ENCODE measurements around the gene OGFOD2.

Gene OGFOD2

GRCh38 chr12:122974892-122975789 is at the start of gene OGFOD2:
OGFOD2 (plus strand) TSS chr12:122975244; CDS start chr12:122975252, 8 bp downstream.
- peak within 1 kb of the TSS; percentile 90 for H3K4me3 ChIP-seq (ENCODE audit: control insufficient read depth, low read depth, low read length)
- DNase-seq (ENCODE audit: low read depth) = peak; percentile 53
- no peak for TF ChIP-seq CTCF (IDR thresholded peaks at IDR 0.05; ENCODE audit: control insufficient read depth, insufficient read depth, low read depth, low read length, missing control alignments)

GRCh38 chr12:122927756-122928403 is 47.2 kb upstream of the OGFOD2 start:
- TF ChIP-seq CTCF (IDR thresholded peaks at IDR 0.05; ENCODE audit: control insufficient read depth, insufficient read depth, low read depth, low read length, missing control alignments) = no peak
- no peak overlapping the region for H3K4me3 ChIP-seq (ENCODE audit: control insufficient read depth, low read depth, low read length)
- no peak for DNase-seq (ENCODE audit: low read depth)

- no peak for TF ChIP-seq CTCF (IDR thresholded peaks at IDR 0.05; ENCODE audit: control insufficient read depth, insufficient read depth, low read depth, low read length, missing control alignments)
- no peak overlapping the region for H3K4me3 ChIP-seq (ENCODE audit: control insufficient read depth, low read depth, low read length)
- DNase-seq (ENCODE audit: low read depth) = no peak
Observed at GRCh38 chr12:122928404-122929147, 46.5 kb upstream of the OGFOD2 start.

GRCh38 chr12:122929148-122929538 is 45.9 kb upstream of the OGFOD2 start:
- no peak for TF ChIP-seq CTCF (IDR thresholded peaks at IDR 0.05; ENCODE audit: control insufficient read depth, insufficient read depth, low read depth, low read length, missing control alignments)
- no peak overlapping the region for H3K4me3 ChIP-seq (ENCODE audit: control insufficient read depth, low read depth, low read length)
- no peak for DNase-seq (ENCODE audit: low read depth)

DNA sequence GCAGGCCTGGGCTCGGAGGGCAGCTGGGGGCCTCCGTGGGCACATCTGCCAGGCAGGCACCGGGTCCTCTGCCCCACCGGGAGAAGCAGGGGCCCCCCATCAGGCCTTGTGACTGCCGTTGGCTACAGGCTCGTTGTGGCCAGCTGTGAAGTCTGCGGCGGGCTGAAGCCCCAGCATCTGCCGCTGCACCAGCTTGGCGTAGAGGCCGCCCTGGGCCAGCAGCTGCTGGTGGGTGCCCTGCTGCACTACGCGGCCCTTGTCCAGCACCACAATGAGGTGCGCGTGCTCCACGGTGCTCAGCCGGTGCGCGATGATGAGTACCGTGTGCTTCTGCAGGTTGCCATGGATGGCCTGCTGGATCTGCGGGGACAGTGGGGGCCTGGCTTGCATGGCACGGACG is 45.2 kb upstream of the OGFOD2 start:
- no peak overlapping the region for H3K4me3 ChIP-seq (ENCODE audit: control insufficient read depth, low read depth, low read length)
- DNase-seq (ENCODE audit: low read depth) = no peak
- TF ChIP-seq CTCF (IDR thresholded peaks at IDR 0.05; ENCODE audit: control insufficient read depth, insufficient read depth, low read depth, low read length, missing control alignments) = no peak

GRCh38 chr12:122932207-122932606 is 42.8 kb upstream of the OGFOD2 start:
- no peak for DNase-seq (ENCODE audit: low read depth)
- TF ChIP-seq CTCF (IDR thresholded peaks at IDR 0.05; ENCODE audit: control insufficient read depth, insufficient read depth, low read depth, low read length, missing control alignments) = no peak
- no peak overlapping the region for H3K4me3 ChIP-seq (ENCODE audit: control insufficient read depth, low read depth, low read length)

Data from AG09309 (cell line).